H9 (cell line): ENCODE results near the gene ST6GAL2. TPM values are rescaled to one million over a fixed set of nuclear protein-coding genes. Genes with fewer than 3 reads are reported as not detected.
A peak's percentile ranks its signal among the peaks of the same experiment; 100 is the strongest.

ENCODE experiments used
- DNase-seq: peaks from one replicate; pipeline ENCODE4 v3.0.0-alpha.2; 2017
- H2AFZ ChIP-seq: one replicate; pipeline ENCODE4 v1.6.1; 2013; ENCODE audit warnings: mild to moderate bottlenecking, low read length, control low read depth, moderate library complexity
- H2AK5ac ChIP-seq: 2 replicates; pipeline ENCODE4 v1.6.1; 2013; ENCODE audit warnings: low read length, control low read depth, mixed read lengths; ENCODE audit not compliant: insufficient read length
- H2BK120ac ChIP-seq: one replicate; pipeline ENCODE4 v1.6.1; 2013; ENCODE audit warnings: low read depth, mild to moderate bottlenecking, low read length, control low read depth, inconsistent platforms; ENCODE audit not compliant: poor library complexity, severe bottlenecking
- H2BK12ac ChIP-seq: 2 replicates; pipeline ENCODE4 v1.6.1; 2013; ENCODE audit warnings: low read length, control low read depth, mixed read lengths, low read depth; ENCODE audit not compliant: insufficient read length
- H2BK15ac ChIP-seq: 2 replicates; pipeline ENCODE4 v1.6.1; 2013; ENCODE audit warnings: low read depth, low read length, control low read depth
- H2BK20ac ChIP-seq: one replicate; pipeline ENCODE4 v1.6.1; 2013; ENCODE audit warnings: low read depth, mild to moderate bottlenecking, low read length, control low read depth, inconsistent platforms; ENCODE audit not compliant: poor library complexity, severe bottlenecking
- H2BK5ac ChIP-seq: 2 replicates; pipeline ENCODE4 v1.6.1; 2013; ENCODE audit warnings: low read length, control low read depth, mixed read lengths; ENCODE audit not compliant: insufficient read length
- H3K14ac ChIP-seq: 2 replicates; pipeline ENCODE4 v1.6.1; 2013; ENCODE audit warnings: low read length, control low read depth; ENCODE audit not compliant: insufficient read depth
- H3K18ac ChIP-seq: 2 replicates; pipeline ENCODE4 v1.6.1; 2013; ENCODE audit warnings: low read depth, mild to moderate bottlenecking, mixed read lengths, low read length, control low read depth; ENCODE audit not compliant: insufficient read length
- H3K23ac ChIP-seq: 2 replicates; pipeline ENCODE4 v1.6.1; 2013; ENCODE audit warnings: low read length, control low read depth, mixed read lengths, low read depth; ENCODE audit not compliant: insufficient read length
- H3K23me2 ChIP-seq: 2 replicates; pipeline ENCODE4 v1.6.1; 2013; ENCODE audit warnings: low read depth, mild to moderate bottlenecking, mixed read lengths, low read length, control low read depth; ENCODE audit not compliant: insufficient read length, poor library complexity, severe bottlenecking
- H3K27ac ChIP-seq: 2 replicates; pipeline ENCODE4 v1.5.1; 2013; ENCODE audit warnings: low read length, control low read depth, mixed read lengths, low read depth; ENCODE audit not compliant: insufficient read length
- H3K27me3 ChIP-seq: 2 replicates; pipeline ENCODE4 v1.6.1; 2013; ENCODE audit warnings: low read length, control low read depth, inconsistent platforms; ENCODE audit not compliant: insufficient read depth
- H3K4ac ChIP-seq: 2 replicates; pipeline ENCODE4 v1.6.1; 2013; ENCODE audit warnings: low read depth, mild to moderate bottlenecking, control low read depth, inconsistent platforms, low read length, moderate library complexity
- H3K4me1 ChIP-seq: 2 replicates; pipeline ENCODE4 v1.6.1; 2013; ENCODE audit warnings: low read length, control low read depth, inconsistent platforms; ENCODE audit not compliant: insufficient read depth
- H3K4me2 ChIP-seq: 2 replicates; pipeline ENCODE4 v1.6.1; 2013; ENCODE audit warnings: low read length, control low read depth, mixed read lengths; ENCODE audit not compliant: insufficient read length, insufficient read depth
- H3K56ac ChIP-seq: 2 replicates; pipeline ENCODE4 v1.6.1; 2013; ENCODE audit warnings: low read depth, mild to moderate bottlenecking, mixed read lengths, low read length, control low read depth; ENCODE audit not compliant: insufficient read length
- H3K79me1 ChIP-seq: 2 replicates; pipeline ENCODE4 v1.6.1; 2013; ENCODE audit warnings: low read depth, mild to moderate bottlenecking, moderate library complexity, low read length, control low read depth, inconsistent platforms; ENCODE audit not compliant: insufficient read depth, poor library complexity, severe bottlenecking
- H3K79me2 ChIP-seq: 2 replicates; pipeline ENCODE4 v1.6.1; 2013; ENCODE audit warnings: low read length, control low read depth, inconsistent platforms; ENCODE audit not compliant: insufficient read depth
- H3K9ac ChIP-seq: 2 replicates; pipeline ENCODE4 v1.6.1; 2013; ENCODE audit warnings: low read length, control low read depth, mixed read lengths; ENCODE audit not compliant: insufficient read length; ENCODE audit errors: extremely low read depth
- H3K9me3 ChIP-seq: one replicate; pipeline ENCODE4 v1.6.1; 2013; ENCODE audit warnings: low read depth, low read length, inconsistent platforms; ENCODE audit not compliant: control insufficient read depth
- H3T11ph ChIP-seq: one replicate; pipeline ENCODE4 v1.6.1; 2013; ENCODE audit warnings: mild to moderate bottlenecking, low read length, control low read depth, inconsistent platforms
- H4K20me1 ChIP-seq: one replicate; pipeline ENCODE4 v1.6.1; 2013; ENCODE audit not compliant: control insufficient read depth, insufficient read length, insufficient read depth
- H4K5ac ChIP-seq: 2 replicates; pipeline ENCODE4 v1.6.1; 2013; ENCODE audit warnings: low read depth, mild to moderate bottlenecking, mixed read lengths, low read length, control low read depth; ENCODE audit not compliant: insufficient read length
- H4K8ac ChIP-seq: replicated peaks from 2 replicates; pipeline ENCODE4 v1.6.1; 2013; ENCODE audit warnings: low read length, control low read depth, mixed read lengths, low read depth; ENCODE audit not compliant: insufficient read length
- H4K91ac ChIP-seq: 2 replicates; pipeline ENCODE4 v1.6.1; 2013; ENCODE audit warnings: low read depth, mild to moderate bottlenecking, moderate library complexity, mixed read lengths, low read length, control low read depth; ENCODE audit not compliant: insufficient read length
- H3K27ac Mint-ChIP-seq, 3 experiments: 2 replicates in 2 of 3; 3 replicates in 1 of 3; pipeline ENCODE4 v1.8.0; 2020 to 2021; ENCODE audit warnings: mixed read lengths in 3 of 3, mild to moderate bottlenecking in 1 of 3, moderate library complexity in 1 of 3
- H3K27me3 Mint-ChIP-seq: 2 replicates; pipeline ENCODE4 v1.8.0; 2021; ENCODE audit warnings: low read depth, mild to moderate bottlenecking, moderate library complexity, mixed read lengths
- H3K36me3 Mint-ChIP-seq, 3 experiments: 2 replicates in 2 of 3; 3 replicates in 1 of 3; pipeline ENCODE4 v1.8.0; 2020 to 2021; ENCODE audit warnings: low read depth in 3 of 3, mixed read lengths in 3 of 3; ENCODE audit not compliant: insufficient read depth in 1 of 3
- H3K4me1 Mint-ChIP-seq, 2 experiments: 2 replicates each; pipeline ENCODE4 v1.8.0; 2020; ENCODE audit warnings: mixed read lengths in 2 of 2
- H3K4me3 Mint-ChIP-seq, 2 experiments: 2 replicates in 1 of 2; 3 replicates in 1 of 2; pipeline ENCODE4 v1.8.0; 2020 to 2021; ENCODE audit warnings: mild to moderate bottlenecking in 2 of 2, mixed read lengths in 2 of 2, moderate library complexity in 1 of 2
- H3K9me3 Mint-ChIP-seq, 2 experiments: 2 replicates in 1 of 2; 3 replicates in 1 of 2; pipeline ENCODE4 v1.8.0; 2020; ENCODE audit warnings: mild to moderate bottlenecking in 2 of 2, mixed read lengths in 2 of 2, moderate library complexity in 1 of 2
- CTCF ChIP-seq: fragments of 200-600 bp; sonication (generic); conservative IDR thresholded peaks from 3 replicates; pipeline ENCODE4 v1.8.0; 2021; ENCODE audit warnings: antibody characterized with exemption, mild to moderate bottlenecking
- WGBS: extraction: QIAGEN DNeasy Blood & Tissue Kit; methylation state at CpG from one replicate; pipeline ENCODE4 v1.1.7; 2013; ENCODE audit warnings: missing lambda C conversion rate, low lambda C conversion rate, mixed read lengths; ENCODE audit not compliant: insufficient read length; ENCODE audit errors: extremely low coverage; 5-methylcytosine and 5-hydroxymethylcytosine counted together
- total RNA-seq: library from RNA; stranded (reverse); gene quantifications from 2 replicates; pipeline ENCODE4 v1.2.1, GENCODE V29; 2021

ST6GAL2 gene
- total RNA-seq, 1 experiment from 2014 or later: 7.6 TPM

GRCh38 chr2:106932644-106933043, 46.7 kb upstream of the ST6GAL2 start:
- Mint-ChIP-seq H3K36me3 (peaks cover 0 to 5% (median 0%) of the 10 kb centered on the region in 3 experiments; a peak in 3 of 7 replicates), H3K27ac (no peak overlapping the region), H3K9me3 (peaks cover 1 to 5% of the 10 kb centered on the region in 2 experiments; a peak in 3 of 5 replicates), H3K27me3 (no peaks in the 10 kb centered on the region), H3K4me3 (no peak overlapping the region; a peak in 1 of 5 replicates), H3K4me1 (no peaks in the 10 kb centered on the region)
- H2BK5ac ChIP-seq: no peak overlapping the region
- H2BK120ac ChIP-seq: no peak overlapping the region
- no peaks in the 10 kb centered on the region for H3K79me1 ChIP-seq
- DNase-seq: no peak
- H4K5ac ChIP-seq: no peak overlapping the region
- H3K4ac ChIP-seq: no peak overlapping the region
- H3K79me2 ChIP-seq: no peaks in the 10 kb centered on the region
- no peaks in the 10 kb centered on the region; the same call in 1 of the 2 replicates for H3K4me1 ChIP-seq
- H4K20me1 ChIP-seq: no peaks in the 10 kb centered on the region
- H2BK20ac ChIP-seq: no peak overlapping the region
- H3K4me2 ChIP-seq: no peak overlapping the region
- peak; percentile 38; the same call in 2 of the 3 replicates for TF ChIP-seq CTCF
- H2AK5ac ChIP-seq: no peak overlapping the region
- H3K23me2 ChIP-seq: no peaks in the 10 kb centered on the region
- no peaks in the 10 kb centered on the region for H3K27me3 ChIP-seq
- H4K91ac ChIP-seq: no peak overlapping the region
- WGBS: no CpG with 5 or more reads among the region's 3 CpGs
- no peak overlapping the region for H3K23ac ChIP-seq
- H2AFZ ChIP-seq: no peak overlapping the region
- no peak overlapping the region for H3K56ac ChIP-seq
- H3T11ph ChIP-seq: no peak overlapping the region
- no peak overlapping the region for H2BK15ac ChIP-seq
- H3K18ac ChIP-seq: no peak overlapping the region
- H3K9me3 ChIP-seq: no peaks in the 10 kb centered on the region
- H3K9ac ChIP-seq: no peak overlapping the region
- H2BK12ac ChIP-seq: no peak overlapping the region
- H3K27ac ChIP-seq: no peak overlapping the region
- H4K8ac ChIP-seq: no peak overlapping the region
- no peak overlapping the region for H3K14ac ChIP-seq
